Activated B cell treated with CpG ODN at 0.5 μM for 24 hours (primary cell): ENCODE data around the gene PRRT1. TPM values are rescaled to one million over a fixed set of nuclear protein-coding genes. Genes with fewer than 3 reads are reported as not detected.

Experiments used
- ATAC-seq: fragments of 200-7000 bp; cut with Tn5 transposase; one replicate; pipeline ENCODE4 v1.10.0; 2021; ENCODE audit warnings: low read depth, mild to moderate bottlenecking, moderate library complexity
- CTCF ChIA-PET: fragments of 350-600 bp; sonication (Branson Sonifier 250); formaldehyde crosslinking; loops from one replicate; lab custom pipeline; 2021; ENCODE audit warnings: antibody characterized with exemption; lab: Charles Lee
- POLR2A ChIA-PET: fragments of 350-600 bp; sonication (Branson Sonifier 250); formaldehyde crosslinking; loops from one replicate; lab custom pipeline; 2021; ENCODE audit warnings: antibody characterized with exemption; lab: Charles Lee
- DNase-seq: peaks from one replicate; pipeline ENCODE4 v3.0.0; 2022
- H3K27ac Mint-ChIP-seq: one replicate; pipeline ENCODE4 v1.8.0; 2020; ENCODE audit warnings: mixed read lengths
- H3K27me3 Mint-ChIP-seq: one replicate; pipeline ENCODE4 v1.8.0; 2021; ENCODE audit warnings: mixed read lengths
- H3K36me3 Mint-ChIP-seq: one replicate; pipeline ENCODE4 v1.8.0; 2021; ENCODE audit warnings: low read depth, mixed read lengths
- H3K4me1 Mint-ChIP-seq: one replicate; pipeline ENCODE4 v1.8.0; 2021; ENCODE audit warnings: mixed read lengths
- H3K4me3 Mint-ChIP-seq: one replicate; pipeline ENCODE4 v1.8.0; 2020; ENCODE audit warnings: mild to moderate bottlenecking, mixed read lengths
- H3K9me3 Mint-ChIP-seq: one replicate; pipeline ENCODE4 v1.8.0; 2020; ENCODE audit warnings: mixed read lengths
- intact Hi-C: fragments of 100-400 bp; cut with micrococcal nuclease; formaldehyde crosslinking; loops from one replicate; pipeline ENCODE4 v1.15.1; 2024
- total RNA-seq: library from RNA; stranded (reverse); gene quantifications from 2 replicates; pipeline ENCODE4 v1.2.3, GENCODE V29; 2022
- TF ChIP-seq, protein P1 (sequence below): fragments of 200-600 bp; IDR thresholded peaks from one replicate; pipeline ENCODE4 v1.8.0; 2022; ENCODE audit warnings: antibody characterized with exemption, mild to moderate bottlenecking

PRRT1 gene
- total RNA-seq, 1 donor from 2014 or later, result not detected

GRCh38 chr6:32196682-32197616 is 45.2 kb upstream of the PRRT1 start:
- DNase-seq, result no peak
- POLR2A ChIA-PET, result interaction anchor here (0.6 to 3.8 kb wide), 14 partner anchors 9 to 1511 kb away, joined by 3 to 69 read pairs (median 4); partner anchors contain the start of genes AGPAT1, ATF6B, FKBPL and RNF5
- intact Hi-C loops, result loop anchor here (1.0 to 10.0 kb wide), 5 partner anchors 28 to 1395 kb away; partner anchors contain the start of genes ATP6V1G2, DDX39B, FKBPL and HSD17B8
- Mint-ChIP-seq H3K4me3 (peak overlapping the region; percentile 99), H3K4me1 (peaks cover 46% of the 10 kb centered on the region), H3K36me3 (peaks cover 15% of the 10 kb centered on the region), H3K27ac (peak overlapping the region; percentile 100), H3K27me3 (peaks cover 1% of the 10 kb centered on the region), H3K9me3 (no peaks in the 10 kb centered on the region)
- CTCF ChIA-PET, result interaction anchor here (1.0 kb wide), 1 partner anchor 48 kb away, joined by 3 read pairs; no protein-coding TSS in a partner anchor
- no peak for ATAC-seq
- TF ChIP-seq, protein P1, sequence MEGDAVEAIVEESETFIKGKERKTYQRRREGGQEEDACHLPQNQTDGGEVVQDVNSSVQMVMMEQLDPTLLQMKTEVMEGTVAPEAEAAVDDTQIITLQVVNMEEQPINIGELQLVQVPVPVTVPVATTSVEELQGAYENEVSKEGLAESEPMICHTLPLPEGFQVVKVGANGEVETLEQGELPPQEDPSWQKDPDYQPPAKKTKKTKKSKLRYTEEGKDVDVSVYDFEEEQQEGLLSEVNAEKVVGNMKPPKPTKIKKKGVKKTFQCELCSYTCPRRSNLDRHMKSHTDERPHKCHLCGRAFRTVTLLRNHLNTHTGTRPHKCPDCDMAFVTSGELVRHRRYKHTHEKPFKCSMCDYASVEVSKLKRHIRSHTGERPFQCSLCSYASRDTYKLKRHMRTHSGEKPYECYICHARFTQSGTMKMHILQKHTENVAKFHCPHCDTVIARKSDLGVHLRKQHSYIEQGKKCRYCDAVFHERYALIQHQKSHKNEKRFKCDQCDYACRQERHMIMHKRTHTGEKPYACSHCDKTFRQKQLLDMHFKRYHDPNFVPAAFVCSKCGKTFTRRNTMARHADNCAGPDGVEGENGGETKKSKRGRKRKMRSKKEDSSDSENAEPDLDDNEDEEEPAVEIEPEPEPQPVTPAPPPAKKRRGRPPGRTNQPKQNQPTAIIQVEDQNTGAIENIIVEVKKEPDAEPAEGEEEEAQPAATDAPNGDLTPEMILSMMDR, result no peak

- DNase-seq (peak; percentile 76), ATAC-seq (peak; percentile 27)
- POLR2A ChIA-PET, result interaction anchor here (0.5 to 3.8 kb wide), 36 partner anchors 9 to 1102 kb away, joined by 3 to 69 read pairs (median 4); partner anchors contain the start of genes AGPAT1, ATF6B, CSNK2B and DXO
- Mint-ChIP-seq H3K27me3 (peaks cover 1% of the 10 kb centered on the region), H3K27ac (peak overlapping the region; percentile 100), H3K9me3 (no peaks in the 10 kb centered on the region), H3K36me3 (peaks cover 23% of the 10 kb centered on the region), H3K4me1 (peaks cover 54% of the 10 kb centered on the region), H3K4me3 (peak overlapping the region; percentile 99)
- TF ChIP-seq, protein P1, result no peak
- intact Hi-C loops, result loop anchor here (1.0 to 10.0 kb wide), 10 partner anchors 18 to 1396 kb away; partner anchors contain the start of genes ATP6V1G2, DDX39B, FKBPL and HSD17B8
- CTCF ChIA-PET, result interaction anchor here (1.2 to 2.5 kb wide), 6 partner anchors 14 to 77 kb away, joined by 3 to 11 read pairs (median 5); partner anchors contain the start of gene ATF6B
These were observed 44.4 kb upstream of the PRRT1 start for GRCh38 chr6:32195902-32196681.

GRCh38 chr6:32195652-32195901 is 43.8 kb upstream of the PRRT1 start:
- CTCF ChIA-PET, result interaction anchor here (1.2 to 2.5 kb wide), 6 partner anchors 13 to 77 kb away, joined by 3 to 11 read pairs (median 5); partner anchors contain the start of gene ATF6B
- H3K4me1 Mint-ChIP-seq, result peaks cover 57% of the 10 kb centered on the region
- POLR2A ChIA-PET, result interaction anchor here (0.6 to 3.8 kb wide), 29 partner anchors 9 to 1102 kb away, joined by 3 to 69 read pairs (median 4); partner anchors contain the start of genes AGPAT1, ATF6B, CSNK2B and DXO
- TF ChIP-seq, protein P1, result no peak
- H3K27me3 Mint-ChIP-seq, result peaks cover 1% of the 10 kb centered on the region
- H3K27ac Mint-ChIP-seq, result peak overlapping the region; percentile 100
- peak; percentile 83 for ATAC-seq
- H3K9me3 Mint-ChIP-seq, result no peaks in the 10 kb centered on the region
- H3K4me3 Mint-ChIP-seq, result peak overlapping the region; percentile 99
- peak; percentile 99 for DNase-seq
- H3K36me3 Mint-ChIP-seq, result peaks cover 25% of the 10 kb centered on the region
- intact Hi-C loops, result loop anchor here (1.0 to 10.0 kb wide), 8 partner anchors 17 to 1397 kb away; partner anchors contain the start of genes ATP6V1G2, DDX39B, HSD17B8 and NFKBIL1

GRCh38 chr6:32194825-32195651 is 43.3 kb upstream of the PRRT1 start:
- ChIA-PET CTCF (interaction anchor here (1.0 to 2.5 kb wide), 7 partner anchors 13 to 76 kb away, joined by 3 to 11 read pairs (median 4); partner anchors contain the start of gene ATF6B), POLR2A (interaction anchor here (0.5 to 3.8 kb wide), 28 partner anchors 8 to 1077 kb away, joined by 3 to 69 read pairs (median 4); partner anchors contain the start of genes AGPAT1, ATF6B, CSNK2B and DXO)
- peaks cover 63% of the 10 kb centered on the region for H3K4me1 Mint-ChIP-seq
- peak overlapping the region; percentile 99 for H3K4me3 Mint-ChIP-seq
- H3K27me3 Mint-ChIP-seq, result no peaks in the 10 kb centered on the region
- H3K36me3 Mint-ChIP-seq, result peaks cover 31% of the 10 kb centered on the region
- no peaks in the 10 kb centered on the region for H3K9me3 Mint-ChIP-seq
- DNase-seq (no peak), ATAC-seq (no peak)
- peak overlapping the region; percentile 91 for H3K27ac Mint-ChIP-seq
- intact Hi-C loops, result loop anchor here (1.0 to 10.0 kb wide), 9 partner anchors 17 to 1397 kb away; partner anchors contain the start of genes ATP6V1G2, DDX39B, HLA-DMB and HSD17B8
- TF ChIP-seq, protein P1, result no peak
